GM19025 (cell line): ENCODE results near the gene TMEM248.
"Not testable (repeated sequence)": the region's sequence is repeated elsewhere in the genome, so short reads cannot be mapped to it uniquely, and the experiment has no call there.

ENCODE experiments used
- ATAC-seq: cut with Tn5 transposase; IDR thresholded peaks from one replicate; pipeline ENCODE4 v1.9.1; 2021; ENCODE audit warnings: mild to moderate bottlenecking, low read depth, moderate library complexity; ENCODE audit not compliant: unreplicated experiment

The TMEM248 gene

DNA sequence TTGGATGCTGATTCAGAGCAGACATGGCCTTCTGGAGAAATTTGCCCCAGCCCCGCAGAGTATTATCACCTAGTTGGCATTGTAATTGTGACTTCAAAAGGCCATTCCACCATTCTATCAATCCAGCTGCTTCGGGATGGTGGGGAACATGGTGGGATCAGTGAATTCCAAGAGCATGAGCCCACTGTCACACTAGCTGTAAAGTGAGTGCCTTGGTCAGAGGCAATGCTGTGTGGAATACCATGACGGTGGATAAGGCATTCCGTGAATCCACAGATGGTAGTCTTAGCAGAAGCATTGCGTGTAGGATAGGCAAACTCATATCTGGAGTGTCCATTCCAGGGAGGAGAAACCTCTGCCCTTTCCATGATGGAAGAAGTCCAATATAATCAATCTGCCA, 13.3 kb upstream of the TMEM248 start:
- no peak for ATAC-seq

DNA sequence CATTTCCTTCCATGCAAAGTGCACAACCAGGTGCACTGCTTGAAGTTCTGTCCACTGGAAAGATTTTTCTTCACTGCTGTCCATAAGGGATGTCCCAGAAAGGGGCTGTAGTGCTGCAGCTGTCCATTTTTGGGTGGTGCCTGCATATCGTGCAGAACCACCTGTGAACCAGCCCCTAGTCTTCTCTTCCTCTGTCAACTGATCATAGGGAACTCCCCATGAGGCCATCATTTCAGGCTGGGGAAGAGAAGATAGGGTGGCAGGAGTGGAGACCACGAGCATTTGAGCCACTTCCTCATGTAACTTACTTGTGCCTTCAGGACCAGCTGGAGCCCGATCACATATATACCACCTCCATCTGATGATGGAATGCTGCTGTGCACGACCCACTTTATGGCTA, 12.4 kb upstream of the TMEM248 start:
- ATAC-seq, result not testable (repeated sequence)

DNA sequence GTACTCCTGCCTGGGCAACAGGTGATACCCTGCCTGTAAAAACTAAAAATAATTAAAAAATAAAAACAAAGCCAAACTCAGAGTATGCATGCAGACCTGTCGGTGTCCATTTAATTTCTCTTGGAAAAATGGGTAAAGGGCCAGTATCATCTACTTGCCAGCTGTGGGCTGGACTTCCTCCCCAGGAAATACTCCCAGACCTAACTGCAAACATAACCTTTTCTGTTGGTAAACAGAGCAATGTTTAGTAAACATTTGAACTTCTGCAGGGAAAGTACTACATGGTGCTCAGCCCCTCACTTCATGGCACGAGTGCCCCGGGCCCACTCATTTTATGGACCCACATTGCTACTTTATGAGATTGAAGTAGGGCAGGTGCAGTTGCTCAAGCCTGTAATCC, 10.2 kb upstream of the TMEM248 start:
- ATAC-seq, result no peak

- not testable (repeated sequence) for ATAC-seq
Measured at GRCh38 chr7:66911191-66911590, 9.8 kb upstream of the TMEM248 start.

GRCh38 chr7:66912195-66912594, 8.8 kb upstream of the TMEM248 start:
- ATAC-seq, result no peak

GRCh38 chr7:66913118-66914037, 7.6 kb upstream of the TMEM248 start:
- no peak for ATAC-seq

- not testable (repeated sequence) for ATAC-seq
Measured at GRCh38 chr7:66917904-66918303, 3.1 kb upstream of the TMEM248 start.

DNA sequence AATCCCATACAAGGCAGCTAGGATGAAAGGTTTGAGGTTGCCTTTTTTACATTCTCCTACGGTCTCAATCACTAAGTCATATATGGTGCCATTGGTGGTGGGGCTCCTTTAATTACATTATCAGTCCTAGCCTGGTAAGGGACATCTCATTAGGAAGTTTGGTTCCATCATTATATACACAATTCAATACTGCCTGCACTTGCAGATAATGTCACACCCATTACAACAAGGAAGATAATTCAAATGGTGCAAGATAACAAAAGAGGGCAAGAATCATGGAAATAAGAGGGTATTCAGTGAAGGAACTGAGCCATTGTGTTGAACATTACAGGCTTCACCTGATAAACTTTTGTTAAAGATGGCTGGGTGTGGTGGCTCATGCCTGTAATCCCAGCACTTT, 1.7 kb upstream of the TMEM248 start:
- no peak for ATAC-seq

DNA sequence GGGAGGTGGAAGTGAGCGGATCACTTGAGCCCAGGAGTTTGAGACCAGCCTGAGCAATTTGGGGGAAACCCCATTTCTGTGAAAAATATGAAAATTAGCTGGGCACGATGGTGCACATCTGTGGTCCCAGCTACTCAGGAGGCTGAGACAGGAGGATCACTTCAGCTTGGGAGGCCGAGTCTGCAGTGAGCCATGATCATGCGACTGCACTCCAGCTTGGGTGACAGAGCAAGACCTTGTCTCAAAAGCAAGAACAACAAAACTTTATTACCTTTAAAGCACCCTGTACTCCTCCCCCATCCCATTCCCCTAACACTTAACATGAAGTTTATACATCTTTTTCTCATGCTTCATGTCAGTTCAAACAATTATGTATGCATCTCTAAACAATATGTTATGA, 1.3 kb upstream of the TMEM248 start:
- ATAC-seq, result no peak

DNA sequence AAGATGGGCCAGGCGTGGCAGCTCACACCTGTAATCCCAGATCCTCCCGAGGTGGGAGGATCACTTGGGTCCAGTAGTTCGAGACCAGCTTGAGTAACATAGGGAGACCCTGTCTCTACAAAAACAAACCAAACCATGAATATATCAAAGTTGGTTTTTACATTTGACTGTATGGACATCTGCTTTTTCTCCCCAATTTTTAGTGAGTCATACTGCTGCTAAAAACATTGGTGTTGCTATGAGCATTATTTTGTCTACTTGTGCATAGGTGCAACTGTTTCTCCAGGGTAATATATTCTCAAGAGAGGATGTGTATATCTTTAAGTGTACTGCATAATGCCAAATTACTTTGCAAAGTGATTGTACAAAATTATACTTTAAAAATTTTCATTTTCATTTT, 769 bp upstream of the TMEM248 start:
- no peak for ATAC-seq

DNA sequence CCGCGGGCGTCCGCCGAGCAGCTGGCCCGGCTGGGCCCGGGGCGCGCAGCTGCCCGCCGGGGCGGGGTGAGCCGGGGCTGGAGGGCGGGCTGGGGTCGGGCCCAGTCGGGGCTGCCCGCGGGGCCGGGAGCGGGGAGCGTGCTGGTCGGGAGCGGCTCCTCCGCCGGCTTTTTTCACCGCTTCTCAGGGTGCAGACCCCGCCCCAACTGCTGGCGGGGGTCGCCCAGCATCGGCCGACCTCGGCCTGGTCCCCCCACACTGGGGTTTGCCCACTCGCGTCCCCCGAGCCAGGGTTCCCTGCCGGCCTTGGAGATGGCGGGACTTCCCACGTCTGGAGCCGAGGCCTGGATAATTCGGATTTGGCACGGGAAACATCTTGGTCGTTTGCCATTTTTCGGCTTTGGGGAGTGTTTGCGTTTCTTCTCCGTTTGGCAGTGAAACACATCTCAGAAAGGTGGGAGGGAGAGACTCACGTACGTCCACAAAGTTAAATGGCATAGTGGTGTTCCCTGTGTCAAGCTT, 432 bp downstream of the TMEM248 start:
- peak; percentile 27 for ATAC-seq

GRCh38 chr7:66921918-66922486, 977 bp downstream of the TMEM248 start:
- ATAC-seq, result no peak

DNA sequence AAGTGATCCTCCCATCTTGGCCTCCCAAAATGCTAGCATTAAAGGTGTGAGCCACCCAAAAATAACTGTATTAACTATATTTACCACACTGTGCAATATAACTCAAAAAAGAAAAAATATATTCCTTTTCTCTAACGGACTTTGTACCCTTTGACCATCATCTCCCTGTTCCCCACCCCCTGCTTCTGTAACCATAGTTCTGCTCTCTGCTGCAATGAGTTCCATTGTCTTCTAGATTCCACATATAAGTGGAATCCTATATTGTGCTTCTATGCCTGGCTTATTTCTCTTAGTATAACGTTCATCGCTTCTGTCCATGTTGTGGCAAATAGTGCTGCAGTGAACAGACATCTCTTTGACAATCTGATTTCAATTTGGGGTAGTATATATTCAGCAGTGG, 4.2 kb downstream of the TMEM248 start:
- no peak for ATAC-seq

DNA sequence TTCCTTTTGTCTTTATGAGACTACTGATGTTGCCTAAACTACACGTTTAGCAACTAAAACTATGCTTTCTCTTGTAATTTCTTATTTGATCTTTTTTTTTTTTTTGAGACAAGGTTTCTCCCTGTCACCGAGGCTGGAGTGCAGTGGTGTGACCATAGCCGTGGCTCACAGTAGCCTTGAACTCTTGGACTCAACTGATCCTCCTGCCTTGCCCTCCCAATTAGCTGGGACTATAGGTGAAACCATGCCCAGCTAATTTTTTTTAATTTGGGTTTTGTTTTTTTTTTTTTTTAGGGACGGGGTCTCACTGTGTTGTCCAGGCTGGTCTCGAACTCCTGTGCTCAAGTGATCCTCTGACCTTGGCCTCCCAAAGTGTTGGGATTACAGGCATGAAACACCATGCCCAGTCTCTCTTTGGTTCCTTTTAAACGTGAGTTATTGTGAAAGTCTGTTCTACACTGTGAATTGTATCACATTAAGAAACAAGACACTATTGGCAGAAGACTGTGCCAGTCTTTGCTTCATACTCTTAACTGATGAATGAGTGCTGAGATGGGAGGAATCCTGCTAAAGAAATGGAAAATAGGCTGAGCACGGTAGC, 6.4 kb downstream of the TMEM248 start:
- no peak for ATAC-seq

DNA sequence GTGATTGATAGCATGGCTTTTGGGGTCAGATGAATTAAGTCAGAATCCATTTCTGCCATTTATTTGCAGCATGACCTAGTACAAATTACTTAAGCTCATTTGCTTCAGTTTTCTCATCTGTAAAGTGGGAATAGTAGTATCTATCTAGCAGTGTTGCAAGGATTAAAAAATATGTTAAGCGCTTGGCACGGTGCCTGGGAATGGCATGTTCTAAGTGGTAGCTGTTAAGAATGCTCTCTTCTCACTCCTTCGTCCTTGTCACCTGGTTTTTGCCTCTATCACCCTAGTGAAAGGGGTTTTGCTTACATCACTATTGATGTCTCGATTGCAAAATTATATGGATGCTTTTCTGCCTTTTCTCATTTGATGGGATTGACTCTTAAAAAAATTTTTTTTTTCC, 7.4 kb downstream of the TMEM248 start:
- no peak for ATAC-seq

DNA sequence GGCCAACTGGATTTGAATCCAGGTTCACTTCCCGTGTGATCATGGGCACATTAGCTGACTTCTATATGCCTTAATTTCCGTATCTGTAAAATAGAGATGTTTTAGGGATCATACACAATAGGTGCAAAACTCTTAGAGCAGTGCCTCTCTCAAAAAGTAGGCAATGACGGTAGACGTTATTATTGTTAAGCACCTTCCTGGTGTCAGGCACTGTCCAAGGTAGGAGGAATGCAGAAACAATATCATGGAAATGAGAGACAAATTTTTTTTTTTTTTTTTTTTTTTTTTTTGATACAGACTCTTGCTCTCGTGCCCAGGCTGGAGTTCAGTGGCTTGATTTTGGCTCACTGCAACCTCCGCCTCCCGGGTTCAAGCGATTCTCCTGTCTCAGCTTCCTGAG, 8.1 kb downstream of the TMEM248 start:
- ATAC-seq, result no peak

DNA sequence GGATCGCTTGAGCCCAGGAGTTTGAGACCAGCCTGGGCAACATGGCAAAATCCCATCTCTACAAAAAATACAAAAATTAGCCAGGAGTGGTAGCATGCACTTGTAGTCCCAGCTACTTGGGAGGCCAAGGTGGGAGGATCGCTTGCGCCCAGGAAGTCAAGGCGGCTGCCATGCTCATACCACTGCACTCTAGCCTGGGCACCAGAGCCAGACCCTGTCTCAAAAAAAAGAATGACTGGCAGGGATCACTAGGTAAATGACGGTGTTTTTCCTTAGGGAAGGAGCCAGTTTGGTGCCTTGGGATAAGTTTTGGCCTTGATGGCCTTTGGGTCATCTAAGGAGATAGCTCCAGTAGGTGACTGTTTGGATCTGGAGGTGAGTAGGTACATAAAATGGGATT, 8.9 kb downstream of the TMEM248 start:
- no peak for ATAC-seq

GRCh38 chr7:66930341-66930740, 9.3 kb downstream of the TMEM248 start:
- ATAC-seq, result no peak

DNA sequence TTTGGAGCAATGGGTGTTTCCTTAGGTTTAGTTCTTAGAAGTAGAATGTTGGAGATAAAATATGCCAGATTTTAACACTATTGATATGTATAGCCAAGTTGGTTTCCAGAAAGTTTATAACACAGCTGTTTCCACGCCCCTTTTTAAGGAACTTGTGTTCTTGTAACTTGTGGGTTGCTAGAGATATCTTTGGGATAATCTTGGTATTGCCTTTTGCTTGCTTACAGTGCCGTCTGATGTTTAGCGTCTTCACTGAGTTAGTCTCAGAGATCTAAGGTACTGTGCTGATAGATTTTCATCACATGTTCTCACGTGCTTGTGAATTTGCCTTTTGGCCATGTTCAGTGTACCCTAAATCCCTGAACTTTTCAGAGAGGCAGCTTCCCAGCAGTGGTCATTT, 12.4 kb downstream of the TMEM248 start:
- ATAC-seq, result no peak

GRCh38 chr7:66937940-66938339, 16.9 kb downstream of the TMEM248 start:
- no peak for ATAC-seq

- ATAC-seq, result no peak
Measured at GRCh38 chr7:66939325-66939724, 18.3 kb downstream of the TMEM248 start.
